ENCODE measurements around the gene HMCES. TPM values are rescaled to one million over a fixed set of nuclear protein-coding genes. Genes with fewer than 3 reads are reported as not detected.

HMCES gene
- total RNA-seq, 4 donors from 2014 or later, result 25.3 to 35.7 (median 30.2) TPM

DNA sequence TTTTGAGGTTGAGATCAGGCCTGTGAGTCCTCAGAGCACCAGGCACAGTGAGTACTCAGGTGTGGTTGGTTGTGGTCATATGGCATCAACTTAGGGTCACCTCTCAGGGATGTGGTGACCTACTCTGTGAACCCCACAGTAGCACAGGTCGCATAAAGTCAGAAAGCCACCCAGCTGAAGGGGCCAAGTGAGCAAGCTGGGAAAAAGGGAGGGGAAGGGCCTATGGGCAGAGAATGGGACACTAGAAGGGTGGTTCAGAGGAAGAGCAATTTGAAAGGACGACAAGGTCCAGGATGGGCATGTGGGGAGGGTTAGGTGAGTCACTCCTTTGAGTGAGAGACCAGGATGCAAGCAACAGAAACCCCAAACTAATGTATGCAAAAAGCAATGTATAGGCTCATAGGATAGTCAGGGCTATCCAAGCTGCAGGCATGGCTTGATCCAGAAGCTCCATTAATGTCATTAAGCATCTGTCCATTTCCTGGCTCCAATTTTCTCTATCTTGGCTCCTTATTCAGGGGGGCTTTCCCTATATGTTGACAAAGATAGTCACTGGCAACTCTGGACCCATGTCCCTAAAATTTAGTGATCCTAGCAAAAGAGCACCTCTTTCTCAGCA is 33.5 kb downstream of the HMCES start:
- TF ChIP-seq POLR2A (IDR thresholded peaks at IDR 0.05) (no peak), POLR2AphosphoS5 (IDR thresholded peaks at IDR 0.05) (no peak), EP300 (IDR thresholded peaks at IDR 0.05) (no peak)
- TF ChIP-seq, protein P1, sequence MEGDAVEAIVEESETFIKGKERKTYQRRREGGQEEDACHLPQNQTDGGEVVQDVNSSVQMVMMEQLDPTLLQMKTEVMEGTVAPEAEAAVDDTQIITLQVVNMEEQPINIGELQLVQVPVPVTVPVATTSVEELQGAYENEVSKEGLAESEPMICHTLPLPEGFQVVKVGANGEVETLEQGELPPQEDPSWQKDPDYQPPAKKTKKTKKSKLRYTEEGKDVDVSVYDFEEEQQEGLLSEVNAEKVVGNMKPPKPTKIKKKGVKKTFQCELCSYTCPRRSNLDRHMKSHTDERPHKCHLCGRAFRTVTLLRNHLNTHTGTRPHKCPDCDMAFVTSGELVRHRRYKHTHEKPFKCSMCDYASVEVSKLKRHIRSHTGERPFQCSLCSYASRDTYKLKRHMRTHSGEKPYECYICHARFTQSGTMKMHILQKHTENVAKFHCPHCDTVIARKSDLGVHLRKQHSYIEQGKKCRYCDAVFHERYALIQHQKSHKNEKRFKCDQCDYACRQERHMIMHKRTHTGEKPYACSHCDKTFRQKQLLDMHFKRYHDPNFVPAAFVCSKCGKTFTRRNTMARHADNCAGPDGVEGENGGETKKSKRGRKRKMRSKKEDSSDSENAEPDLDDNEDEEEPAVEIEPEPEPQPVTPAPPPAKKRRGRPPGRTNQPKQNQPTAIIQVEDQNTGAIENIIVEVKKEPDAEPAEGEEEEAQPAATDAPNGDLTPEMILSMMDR (IDR thresholded peaks at IDR 0.05), result no peak
- no peaks in the 10 kb centered on the region for H3K27me3 ChIP-seq
- H3K36me3 ChIP-seq, result no peaks in the 10 kb centered on the region
- ATAC-seq, result no peak
- H3K9me3 ChIP-seq, result no peaks in the 10 kb centered on the region
- 89 to 93% methylated on average over 2 of the region's 2 CpGs for WGBS, 2 donors (ENCODE audit: low coverage in 1 of 2)
- no peak overlapping the region for H3K4me3 ChIP-seq
- H3K27ac ChIP-seq, result peak overlapping the region in 2 of 4 donors; percentile 28 to 95
- peaks cover 0 to 23% (median 9%) of the 10 kb centered on the region in 3 donors for H3K4me1 ChIP-seq

DNA sequence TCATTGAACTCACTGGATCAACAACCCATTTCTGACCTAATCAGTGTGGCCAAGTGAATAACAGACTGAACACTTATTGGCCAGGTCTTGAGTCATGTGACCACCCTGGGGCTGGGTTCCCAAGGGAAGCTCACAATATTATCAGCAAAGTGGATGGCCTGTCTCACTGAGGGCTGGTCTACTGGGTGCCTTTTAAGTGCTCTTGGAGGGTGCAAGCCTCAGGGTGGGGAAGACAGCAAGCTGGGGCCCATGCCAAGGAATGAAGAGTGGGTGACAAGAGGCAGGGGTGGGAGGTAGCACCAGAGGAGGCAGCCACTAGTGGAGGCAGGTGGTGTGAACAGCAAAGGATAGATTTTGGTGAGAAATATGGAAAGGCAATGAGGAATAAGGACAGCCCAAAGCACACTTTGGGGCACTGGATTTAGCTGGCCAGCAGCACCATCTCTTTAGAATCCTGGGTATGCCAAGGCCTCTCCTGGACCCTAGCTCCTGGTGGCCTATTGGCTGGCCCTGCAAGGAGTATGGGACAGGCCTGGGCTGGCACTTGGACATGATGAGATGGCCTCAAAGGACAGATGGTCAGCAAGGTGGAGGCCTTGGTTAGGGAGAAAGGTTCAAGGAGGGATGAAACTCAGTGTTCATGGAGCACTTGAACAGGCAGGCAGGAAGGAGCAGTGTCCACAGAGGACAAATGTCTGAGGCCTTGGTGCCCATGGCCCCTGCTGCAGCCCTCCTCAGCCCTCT is 34.2 kb downstream of the HMCES start:
- no peaks in the 10 kb centered on the region for H3K9me3 ChIP-seq
- no peak overlapping the region for H3K4me3 ChIP-seq
- peaks cover 0 to 30% (median 16%) of the 10 kb centered on the region in 3 donors for H3K4me1 ChIP-seq
- H3K36me3 ChIP-seq, result no peaks in the 10 kb centered on the region
- peak overlapping the region in 3 of 4 donors; percentile 90 to 97 (median 95) for H3K27ac ChIP-seq
- no peak for ATAC-seq
- TF ChIP-seq, protein P1 (IDR thresholded peaks at IDR 0.05), result no peak
- peak; percentile 7 to 21 for TF ChIP-seq POLR2A (IDR thresholded peaks at IDR 0.05)
- no peaks in the 10 kb centered on the region for H3K27me3 ChIP-seq

DNA sequence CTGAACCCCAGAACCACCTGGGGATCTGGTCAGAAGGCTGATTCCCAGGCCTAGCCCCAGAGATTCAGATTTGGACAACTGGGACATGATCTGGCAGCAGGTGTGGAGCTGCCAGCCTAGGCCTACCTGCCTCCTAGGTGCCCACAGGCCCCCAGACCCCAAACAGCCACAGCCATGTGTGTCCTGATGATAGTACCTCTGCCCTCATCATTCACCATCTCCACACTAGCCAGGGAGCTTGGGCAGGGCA is 34.7 kb downstream of the HMCES start:
- H3K4me3 ChIP-seq, result no peak overlapping the region
- peaks cover 0 to 34% (median 17%) of the 10 kb centered on the region in 3 donors for H3K4me1 ChIP-seq
- H3K27me3 ChIP-seq, result no peaks in the 10 kb centered on the region
- H3K36me3 ChIP-seq, result no peaks in the 10 kb centered on the region
- ATAC-seq, result no peak
- TF ChIP-seq EP300 (IDR thresholded peaks at IDR 0.05), result no peak
- TF ChIP-seq, protein P1 (IDR thresholded peaks at IDR 0.05), result no peak
- peak in 1 of 2 donors; percentile 9 for TF ChIP-seq POLR2A (IDR thresholded peaks at IDR 0.05)
- no peaks in the 10 kb centered on the region for H3K9me3 ChIP-seq
- peak overlapping the region in 3 of 4 donors; percentile 90 to 97 (median 95) for H3K27ac ChIP-seq

DNA sequence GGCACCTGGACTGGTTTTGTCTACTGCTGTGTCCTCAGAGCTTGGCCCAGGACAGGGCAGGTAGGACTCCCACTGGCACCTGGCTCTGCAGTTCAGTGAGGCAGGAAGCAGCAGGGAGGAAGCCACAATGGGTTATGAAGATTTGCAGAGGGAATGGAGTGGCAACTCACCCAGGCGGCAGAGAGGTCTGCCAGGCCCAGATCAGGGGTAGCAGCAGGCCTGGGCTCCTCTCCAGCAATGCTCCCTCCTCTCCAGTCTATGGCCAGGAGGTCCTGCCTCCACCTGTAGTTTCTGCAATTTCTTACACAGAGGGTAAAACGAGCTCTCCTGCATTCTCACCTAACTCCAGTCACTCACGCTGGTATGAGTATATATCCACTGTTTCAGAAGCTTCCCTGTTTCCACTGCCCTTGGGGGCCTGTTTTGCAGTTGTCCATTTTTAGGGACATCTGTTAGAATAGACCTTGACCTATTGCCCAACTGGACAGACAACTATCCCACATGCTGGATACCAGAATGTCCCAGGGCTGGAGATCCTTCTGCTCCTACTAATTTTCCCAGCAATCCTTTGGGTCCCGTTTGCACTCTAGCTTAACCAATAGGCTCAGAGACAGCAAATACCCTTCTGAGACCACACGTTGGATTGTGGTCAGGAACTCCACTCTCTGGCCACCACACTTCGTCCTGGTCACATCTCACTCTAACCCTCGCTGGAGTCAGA is 35.2 kb downstream of the HMCES start:
- 38 to 43% methylated on average over 3 to 7 of the region's 7 CpGs for WGBS, 2 donors (ENCODE audit: low coverage in 1 of 2)
- peak; percentile 57 for TF ChIP-seq POLR2AphosphoS5 (IDR thresholded peaks at IDR 0.05)
- TF ChIP-seq EP300 (IDR thresholded peaks at IDR 0.05), result no peak
- peak in 1 of 2 donors; percentile 9 for TF ChIP-seq POLR2A (IDR thresholded peaks at IDR 0.05)
- Histone ChIP-seq H3K4me3 (peak overlapping the region; percentile 77 to 99), H3K27ac (peak overlapping the region; percentile 58 to 97 (median 92)), H3K9me3 (no peaks in the 10 kb centered on the region), H3K36me3 (peaks cover 0 to under 1% of the 10 kb centered on the region in 2 donors), H3K27me3 (no peaks in the 10 kb centered on the region), H3K4me1 (peaks cover 0 to 34% (median 17%) of the 10 kb centered on the region in 3 donors)
- ATAC-seq, result peak; percentile 6

DNA sequence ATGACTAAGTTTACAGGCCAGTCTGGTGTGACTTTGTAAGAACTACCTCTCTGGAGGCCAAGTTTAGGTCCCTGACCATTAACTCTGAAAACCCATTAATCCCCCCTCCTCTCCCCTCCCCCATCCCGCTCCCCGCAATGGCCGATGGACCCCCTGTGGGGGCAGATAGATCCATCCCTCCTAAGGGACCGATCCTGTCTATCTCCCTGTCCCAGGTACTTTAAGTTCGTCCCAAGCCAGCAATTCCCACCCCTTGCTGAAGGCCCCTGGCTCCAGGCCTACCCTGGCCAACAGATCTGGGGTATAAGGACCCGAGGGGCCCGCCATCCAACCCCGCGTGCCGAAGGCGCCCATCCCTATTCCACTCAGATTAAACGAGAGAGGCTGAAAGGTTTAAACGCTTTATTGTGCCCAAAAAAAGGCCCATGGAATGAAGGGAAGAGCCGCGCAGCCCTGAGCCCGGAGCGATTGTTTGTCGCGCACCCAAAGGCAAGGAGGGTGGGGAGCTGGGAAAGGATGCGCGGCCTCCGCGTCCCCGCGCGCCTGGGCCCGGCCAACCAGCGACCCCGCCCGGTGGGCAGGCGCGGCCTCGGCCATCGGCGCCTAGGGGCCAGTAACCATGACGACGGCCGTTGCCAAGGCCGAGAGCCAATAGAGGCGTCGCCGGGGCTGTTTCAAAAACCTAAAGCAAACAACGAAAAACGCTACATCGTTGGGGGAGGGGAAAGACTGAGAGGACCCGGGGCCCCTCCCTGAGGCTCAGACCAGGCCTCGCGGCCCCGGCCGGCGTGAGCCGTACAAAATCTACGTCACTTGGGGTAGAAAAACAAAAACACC is 35.9 kb downstream of the HMCES start:
- H3K36me3 ChIP-seq, result peaks cover 0 to 8% of the 10 kb centered on the region in 2 donors
- H3K27me3 ChIP-seq, result no peaks in the 10 kb centered on the region
- 0% methylated on average over 7 to 16 of the region's 53 CpGs for WGBS, 2 donors (ENCODE audit: low coverage in 1 of 2)
- no peaks in the 10 kb centered on the region for H3K9me3 ChIP-seq
- peak; percentile 71 for ATAC-seq
- H3K4me1 ChIP-seq, result peaks cover 0 to 34% (median 17%) of the 10 kb centered on the region in 3 donors
- H3K4me3 ChIP-seq, result peak overlapping the region; percentile 77 to 99
- H3K27ac ChIP-seq, result peak overlapping the region; percentile 58 to 97 (median 92)
- TF ChIP-seq POLR2A (IDR thresholded peaks at IDR 0.05) (peak; percentile 36 to 47), EP300 (IDR thresholded peaks at IDR 0.05) (no peak), POLR2AphosphoS5 (IDR thresholded peaks at IDR 0.05) (peak; percentile 66)
- TF ChIP-seq, protein P1 (IDR thresholded peaks at IDR 0.05), result peak in 2 of 4 experiments; percentile 18 to 37

Data from gastroesophageal sphincter (tissue), 4 donors.